ENCODE results near the gene CDIPT. TPM values are rescaled to one million over a fixed set of nuclear protein-coding genes. Genes with fewer than 3 reads are reported as not detected.
A peak's percentile ranks its signal among the peaks of the same experiment; 100 is the strongest.

Gene CDIPT
- total and polyA plus RNA-seq, 10 of the 15 experiments (the other 5 are each of a cell fraction or from before 2014, with no cell fraction given) = 0.87 to 36.4 (median 27.1) TPM

DNA sequence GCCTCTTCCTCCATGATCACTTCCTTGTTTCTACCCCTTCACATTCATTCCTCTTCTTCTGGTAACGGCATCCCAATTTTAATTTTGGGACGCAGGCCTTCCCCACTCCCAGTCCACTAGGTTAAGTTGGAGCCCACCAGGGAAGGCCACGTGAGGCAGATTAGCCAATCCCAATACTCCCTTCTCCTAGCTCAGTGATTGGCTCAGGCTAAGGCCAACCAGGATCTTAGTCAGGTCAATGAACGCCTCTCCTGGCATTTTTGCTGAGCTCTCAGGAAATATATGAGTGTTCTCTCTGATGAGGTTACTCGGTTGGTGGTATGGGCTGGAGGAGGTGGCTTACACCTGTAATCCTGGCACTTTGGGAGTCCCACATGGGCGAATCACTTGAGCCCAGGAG is 21.0 kb upstream of the CDIPT start:
- H3K4me2 ChIP-seq (ENCODE audit: control insufficient read depth, insufficient read depth) = no peak overlapping the region
- WGBS (ENCODE audit: insufficient coverage, insufficient replicate concordance, low lambda C conversion rate, missing lambda C conversion rate) = 32% methylated on average over 6 of the region's 6 CpGs
- no peaks in the 10 kb centered on the region for H4K20me1 ChIP-seq (ENCODE audit: control insufficient read depth, insufficient read depth)
- no peak for TF ChIP-seq ZNF384 (IDR thresholded peaks at IDR 0.05; ENCODE audit: borderline replicate concordance, low read depth, low read length)
- TF ChIP-seq, protein P1, sequence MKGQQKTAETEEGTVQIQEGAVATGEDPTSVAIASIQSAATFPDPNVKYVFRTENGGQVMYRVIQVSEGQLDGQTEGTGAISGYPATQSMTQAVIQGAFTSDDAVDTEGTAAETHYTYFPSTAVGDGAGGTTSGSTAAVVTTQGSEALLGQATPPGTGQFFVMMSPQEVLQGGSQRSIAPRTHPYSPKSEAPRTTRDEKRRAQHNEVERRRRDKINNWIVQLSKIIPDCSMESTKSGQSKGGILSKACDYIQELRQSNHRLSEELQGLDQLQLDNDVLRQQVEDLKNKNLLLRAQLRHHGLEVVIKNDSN (IDR thresholded peaks at IDR 0.05; ENCODE audit: borderline replicate concordance, extremely low read length, insufficient read depth, low read depth, low read length) = peak; percentile 44
- no peak for TF ChIP-seq EGR1 (IDR thresholded peaks at IDR 0.05; ENCODE audit: borderline replicate concordance in 1 of 2, low read depth in 2 of 2, low read length in 2 of 2)
- TF ChIP-seq, protein P2, sequence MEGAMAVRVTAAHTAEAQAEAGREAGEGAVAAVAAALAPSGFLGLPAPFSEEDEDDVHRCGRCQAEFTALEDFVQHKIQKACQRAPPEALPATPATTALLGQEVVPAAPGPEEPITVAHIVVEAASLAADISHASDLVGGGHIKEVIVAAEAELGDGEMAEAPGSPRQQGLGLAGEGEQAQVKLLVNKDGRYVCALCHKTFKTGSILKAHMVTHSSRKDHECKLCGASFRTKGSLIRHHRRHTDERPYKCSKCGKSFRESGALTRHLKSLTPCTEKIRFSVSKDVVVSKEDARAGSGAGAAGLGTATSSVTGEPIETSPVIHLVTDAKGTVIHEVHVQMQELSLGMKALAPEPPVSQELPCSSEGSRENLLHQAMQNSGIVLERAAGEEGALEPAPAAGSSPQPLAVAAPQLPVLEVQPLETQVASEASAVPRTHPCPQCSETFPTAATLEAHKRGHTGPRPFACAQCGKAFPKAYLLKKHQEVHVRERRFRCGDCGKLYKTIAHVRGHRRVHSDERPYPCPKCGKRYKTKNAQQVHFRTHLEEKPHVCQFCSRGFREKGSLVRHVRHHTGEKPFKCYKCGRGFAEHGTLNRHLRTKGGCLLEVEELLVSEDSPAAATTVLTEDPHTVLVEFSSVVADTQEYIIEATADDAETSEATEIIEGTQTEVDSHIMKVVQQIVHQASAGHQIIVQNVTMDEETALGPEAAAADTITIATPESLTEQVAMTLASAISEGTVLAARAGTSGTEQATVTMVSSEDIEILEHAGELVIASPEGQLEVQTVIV (IDR thresholded peaks at IDR 0.05; ENCODE audit: borderline replicate concordance, partially characterized antibody) = no peak
- H3K9ac ChIP-seq (ENCODE audit: control insufficient read depth, insufficient read depth, low read length) = no peak overlapping the region
- no peaks in the 10 kb centered on the region for H3K9me3 ChIP-seq (replicated peaks; ENCODE audit: control insufficient read depth, insufficient read depth, low read length)
- ATAC-seq = no peak
- ChIA-PET POLR2A (no interaction called here), CTCF (no interaction called here), SMC1A (ENCODE audit: uncharacterized antibody, unreplicated experiment) (no interaction called here), RAD21 (ENCODE audit: unreplicated experiment) (no interaction called here)
- in situ Hi-C loops (cut with MboI) = no loop called here
- FAIRE-seq = no peak
- H3K36me3 ChIP-seq (ENCODE audit: control insufficient read depth in 2 of 2, insufficient read depth in 2 of 2, low read length in 1 of 2) = no peaks in the 10 kb centered on the region
- no TSS peak for BruUV-seq (replicated peaks)
- no peak for DNase-seq (ENCODE audit: low read depth, low spot score)
- no peaks in the 10 kb centered on the region; a peak in 1 of 4 replicates for H3K27me3 ChIP-seq (replicated peaks in 1 of 2; ENCODE audit: control insufficient read depth in 2 of 2, insufficient read depth in 2 of 2, low read length in 1 of 2)
- H3K27ac ChIP-seq (ENCODE audit: control insufficient read depth, insufficient read depth) = no peak overlapping the region
- intact Hi-C loops (cut with micrococcal nuclease; ENCODE audit: unreplicated experiment) = no loop called here
- no peaks in the 10 kb centered on the region for H3K4me1 ChIP-seq (ENCODE audit: control insufficient read depth, insufficient read depth, low read length)
- H3K4me3 ChIP-seq = no peak overlapping the region
- no peaks in the 10 kb centered on the region for H3K79me2 ChIP-seq (ENCODE audit: control insufficient read depth, insufficient read depth, low read length)
- no peak overlapping the region for H2AFZ ChIP-seq (ENCODE audit: control insufficient read depth, low read depth, low read length)
